CD1c-positive myeloid dendritic cell (primary cell): ENCODE data around the gene RCOR1.

Experiments
- DNase-seq: peaks from one replicate; pipeline ENCODE4 v3.0.0-alpha.2; 2016; ENCODE audit errors: extremely low spot score

The RCOR1 gene

DNA sequence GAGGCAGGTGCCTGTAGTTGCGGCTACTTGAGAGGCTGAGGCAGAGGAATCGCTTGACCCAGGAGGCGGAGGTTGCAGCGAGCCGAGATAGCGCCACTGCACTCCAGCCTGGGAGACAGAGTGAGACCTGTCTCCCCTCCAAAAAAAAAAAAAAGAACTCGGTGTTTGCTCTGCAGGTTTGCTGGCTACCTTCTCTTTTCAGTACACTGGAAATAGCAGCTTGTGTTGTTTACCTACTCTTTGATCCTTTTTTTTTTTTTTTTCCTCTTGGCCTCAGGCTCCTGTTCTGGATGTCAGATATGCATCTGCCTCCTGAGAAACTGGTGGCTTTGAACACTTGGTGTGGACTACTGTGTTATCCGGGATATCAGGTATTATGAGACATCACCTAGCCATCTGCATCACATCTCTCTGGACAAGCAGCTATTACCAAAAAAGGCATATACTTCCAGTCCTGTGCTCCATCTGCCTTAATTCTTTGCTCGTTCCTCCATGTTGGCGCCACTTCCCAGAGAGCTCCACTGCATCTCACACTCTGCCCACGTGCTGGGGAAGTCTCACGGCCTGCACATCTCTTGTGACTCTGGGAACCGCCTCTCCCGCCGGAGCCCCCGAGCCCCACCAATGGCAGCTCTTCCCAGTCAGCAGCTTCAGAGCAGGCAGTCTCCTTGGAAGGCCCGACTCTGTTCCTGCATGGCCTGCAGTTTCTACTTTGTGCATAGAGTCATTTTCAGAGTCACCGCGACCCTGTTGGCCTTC lies 133.9 kb downstream of the RCOR1 start:
- no peak for DNase-seq

DNA sequence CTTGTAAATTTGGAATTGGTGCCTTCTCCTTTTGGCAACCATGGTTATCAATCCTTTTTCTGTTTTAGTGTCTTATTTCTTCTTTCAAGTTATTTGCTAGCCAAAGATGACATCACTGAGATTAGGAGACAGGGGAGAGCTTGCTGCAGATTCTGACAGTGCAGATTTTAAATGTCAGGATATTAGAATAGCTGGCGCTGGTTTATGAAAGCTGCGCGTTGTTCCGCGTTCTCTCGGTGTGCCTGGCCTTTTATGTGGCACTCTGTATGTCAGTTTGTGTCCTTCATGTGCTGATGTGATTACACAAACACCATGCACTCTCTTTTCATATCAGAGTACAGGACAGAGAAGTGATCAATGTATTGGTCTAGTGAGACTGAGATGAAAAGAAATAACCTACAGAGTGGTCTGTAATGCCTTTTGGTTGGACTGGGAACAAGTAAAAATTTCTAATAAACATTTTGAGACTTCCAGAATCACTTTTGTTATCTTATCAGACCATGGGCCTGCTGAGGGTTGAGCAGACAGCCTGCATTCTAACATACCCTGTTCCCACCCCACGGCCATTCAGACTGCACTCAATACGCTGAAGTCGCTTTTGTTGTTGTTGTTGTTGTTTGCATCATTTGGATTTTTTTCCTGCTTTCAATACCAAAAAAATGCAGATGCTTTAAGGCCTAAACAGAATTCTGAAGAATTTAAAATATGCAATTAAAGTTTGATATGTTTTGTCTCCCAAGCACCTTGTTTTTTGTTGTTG lies 135.1 kb downstream of the RCOR1 start:
- DNase-seq = no peak

DNA sequence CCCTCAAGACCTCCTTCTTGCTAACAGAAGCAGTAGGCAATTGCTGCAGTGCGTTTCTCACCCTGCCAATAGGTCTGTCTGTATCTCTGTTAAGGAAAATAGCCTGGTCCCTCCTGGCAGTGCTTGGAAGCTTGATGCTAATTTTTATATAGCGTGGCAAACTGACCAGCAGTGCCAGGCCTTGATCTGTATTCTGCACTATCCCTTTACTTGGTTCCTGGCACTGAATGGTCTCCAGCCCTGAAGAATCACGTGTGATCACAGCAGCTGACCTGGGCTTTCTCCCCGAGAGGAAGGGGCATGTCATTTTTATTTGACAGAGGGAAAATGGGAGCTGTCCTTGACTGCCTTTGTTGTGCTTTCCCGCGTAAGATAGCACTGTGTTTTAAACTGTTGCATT lies 136.1 kb downstream of the RCOR1 start:
- no peak for DNase-seq

DNA sequence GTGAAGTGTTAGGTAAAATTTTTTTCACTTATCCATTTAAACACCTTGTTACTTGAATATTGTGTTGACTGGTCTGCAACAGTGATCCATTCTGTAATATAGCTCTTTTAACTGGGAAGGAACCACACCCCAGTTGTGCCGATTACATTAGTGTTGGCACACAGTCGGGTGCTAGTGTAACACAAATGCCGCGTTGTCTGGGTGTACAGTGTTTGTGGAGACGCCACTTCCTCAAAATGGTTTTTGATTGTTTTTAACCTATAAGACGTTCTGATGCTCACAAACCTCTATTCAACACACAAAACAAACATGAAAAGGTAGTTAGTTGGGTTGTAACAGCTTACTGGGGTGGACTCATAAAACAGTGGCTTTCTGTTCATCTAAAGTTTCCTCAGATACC lies 136.8 kb downstream of the RCOR1 start:
- DNase-seq = no peak

DNA sequence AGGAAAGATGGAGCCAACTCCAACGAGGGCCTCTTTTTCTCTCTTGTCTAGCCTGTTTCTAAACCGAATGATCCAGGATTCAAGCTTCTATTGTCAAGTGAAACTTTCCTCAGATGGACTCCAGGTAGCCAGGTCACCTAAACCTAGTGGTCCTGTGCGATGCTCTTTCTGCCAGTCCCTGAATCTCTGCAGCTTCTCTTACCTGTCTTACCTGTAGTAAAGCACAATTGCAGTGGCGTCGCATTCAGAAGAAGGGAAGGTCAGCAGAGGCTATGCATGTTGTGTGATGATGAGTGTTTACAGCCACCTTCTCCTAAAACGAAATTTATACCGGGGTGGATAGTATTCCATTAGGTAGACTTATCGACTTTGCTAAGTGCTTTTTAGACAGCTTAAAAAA lies 137.4 kb downstream of the RCOR1 start:
- DNase-seq = no peak

GRCh38 chr14:102731101-102731870 lies 138.8 kb downstream of the RCOR1 start:
- no peak for DNase-seq

- no peak for DNase-seq
These were observed 139.7 kb downstream of the RCOR1 start for GRCh38 chr14:102731871-102732800.

- DNase-seq = no peak
These were observed 140.5 kb downstream of the RCOR1 start for GRCh38 chr14:102732924-102733323.

- no peak for DNase-seq
These were observed 140.9 kb downstream of the RCOR1 start for GRCh38 chr14:102733326-102733725.

GRCh38 chr14:102734436-102734835 lies 142.0 kb downstream of the RCOR1 start:
- no peak for DNase-seq

- no peak for DNase-seq
These were observed 144.5 kb downstream of the RCOR1 start for GRCh38 chr14:102736956-102737355.

- DNase-seq = no peak
These were observed 145.2 kb downstream of the RCOR1 start for GRCh38 chr14:102737402-102738372.

- no peak for DNase-seq
These were observed 146.1 kb downstream of the RCOR1 start for GRCh38 chr14:102738373-102739189.

GRCh38 chr14:102739190-102739469 lies 146.7 kb downstream of the RCOR1 start:
- no peak for DNase-seq

DNA sequence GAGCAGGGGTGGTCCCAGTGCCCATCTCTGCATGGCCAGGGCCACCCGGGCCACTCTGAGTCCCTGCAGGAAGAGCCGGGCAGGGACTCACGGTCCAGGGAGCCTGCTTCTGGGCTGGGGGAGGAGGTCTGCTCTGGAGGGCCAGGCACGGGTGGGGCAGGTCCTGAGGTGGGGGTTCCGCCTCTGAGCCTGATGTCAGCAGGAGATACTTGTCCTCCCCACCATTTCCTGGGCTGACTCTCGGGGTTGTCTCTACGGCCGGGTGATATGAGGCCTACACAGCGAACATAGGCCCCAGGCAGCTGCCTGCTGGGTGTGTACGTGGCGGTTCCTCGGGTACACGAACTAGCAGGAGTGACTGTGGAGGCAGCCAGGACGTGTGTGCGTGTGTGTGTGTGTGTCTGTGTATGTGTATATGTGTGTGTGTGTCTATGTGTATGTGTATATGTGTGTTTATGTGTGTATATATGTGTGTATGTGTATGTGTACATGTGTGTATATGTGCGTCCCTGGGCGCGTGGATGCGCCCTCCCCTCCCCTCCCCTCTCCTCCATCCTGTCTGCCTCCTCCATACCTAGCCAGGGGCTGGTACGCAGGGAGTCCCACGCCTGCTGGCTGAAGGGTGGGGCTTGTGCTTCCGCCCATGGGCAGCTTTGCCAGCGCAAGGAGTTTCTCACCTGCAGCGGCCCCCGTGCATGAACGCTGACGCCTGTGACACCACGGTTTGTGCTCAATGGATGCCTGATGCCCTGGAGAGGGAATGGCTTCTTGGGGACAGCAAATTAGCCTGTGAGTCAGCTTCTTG lies 154.4 kb downstream of the RCOR1 start:
- DNase-seq = no peak

GRCh38 chr14:102748806-102749205 lies 156.4 kb downstream of the RCOR1 start:
- no peak for DNase-seq

DNA sequence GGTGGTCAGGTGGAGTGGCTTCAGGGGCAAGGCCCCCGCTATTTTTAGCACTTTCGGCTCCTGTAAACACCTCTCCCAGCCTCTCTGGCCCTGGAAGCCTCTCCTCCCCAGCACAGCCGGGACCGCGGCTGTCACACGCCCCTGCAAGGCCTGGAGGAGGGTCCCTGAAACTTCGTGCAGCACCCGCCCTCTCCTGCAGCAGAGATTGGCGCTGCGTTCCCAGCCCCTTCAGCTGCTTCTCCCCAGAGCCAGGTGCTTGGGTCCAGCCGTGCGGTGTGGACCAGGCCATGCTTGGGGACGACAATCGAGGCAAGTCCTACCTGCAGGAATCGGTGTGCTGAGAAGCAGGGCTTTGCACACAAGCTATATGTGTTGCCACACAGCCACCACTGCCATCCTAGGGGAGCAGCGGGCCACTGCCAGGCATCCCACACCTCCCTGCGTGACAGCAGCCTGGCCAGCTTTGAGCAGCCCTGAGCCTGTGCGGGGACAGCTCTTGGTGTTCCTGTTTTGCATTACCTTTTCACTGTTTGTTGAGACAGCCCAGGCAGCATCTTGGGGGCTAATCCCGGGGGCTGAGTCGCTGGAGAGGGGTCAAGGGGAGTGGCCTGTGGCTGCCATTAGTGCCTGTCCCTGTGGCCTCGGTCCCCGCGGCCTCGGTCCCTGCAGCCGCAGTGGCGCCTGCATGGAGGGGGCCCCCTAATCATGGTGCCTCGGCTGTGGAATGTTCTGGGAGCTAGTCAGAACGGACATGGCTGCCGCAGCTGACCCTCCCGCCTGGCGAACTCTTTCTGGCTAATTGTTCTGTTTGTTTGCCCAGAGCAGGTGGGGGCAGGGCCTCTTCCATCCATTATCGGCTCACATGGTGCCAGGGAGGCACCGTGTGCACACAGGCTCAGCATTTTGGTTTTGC lies 157.2 kb downstream of the RCOR1 start:
- DNase-seq = no peak

DNA sequence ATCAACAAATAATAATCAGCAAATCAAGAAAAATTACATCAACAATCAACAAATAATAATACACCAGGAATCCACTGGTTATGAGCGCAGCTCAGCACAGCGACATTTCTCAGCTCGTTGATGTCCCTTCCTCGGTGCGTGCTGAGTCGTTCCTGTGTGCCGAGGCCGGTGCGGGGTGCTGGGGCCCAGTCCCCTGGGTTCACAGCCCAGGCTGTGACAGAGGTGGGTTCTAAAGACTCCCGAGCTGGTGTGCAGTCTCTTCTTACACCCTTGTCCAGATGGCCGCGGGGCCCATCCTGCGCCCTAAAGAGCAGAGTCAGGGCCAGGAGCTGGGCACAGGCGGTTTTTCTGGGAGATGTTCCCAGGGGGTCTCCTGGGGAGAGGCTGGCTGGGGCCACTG lies 157.9 kb downstream of the RCOR1 start:
- no peak for DNase-seq
